ENCODE measurements around the gene ADAMTS18. TPM values are rescaled to one million over a fixed set of nuclear protein-coding genes. Genes with fewer than 3 reads are reported as not detected.

The ADAMTS18 gene
- polyA plus RNA-seq, 1 of the 3 experiments (the other 2 are of a cell fraction) = under 0.01 TPM

GRCh38 chr16:77424871-77425604, 9.8 kb downstream of the ADAMTS18 start:
- Histone ChIP-seq H3K36me3 (replicated peaks in 1 of 2; ENCODE audit: control insufficient read depth in 1 of 2, insufficient read depth in 2 of 2, low read length in 1 of 2) (no peaks in the 10 kb centered on the region), H4K20me1 (ENCODE audit: insufficient read depth) (no peaks in the 10 kb centered on the region), H3K9ac (no peak overlapping the region), H3K27me3 (ENCODE audit: insufficient read depth) (no peaks in the 10 kb centered on the region), H3K79me2 (ENCODE audit: insufficient read depth) (no peaks in the 10 kb centered on the region), H3K4me3 (ENCODE audit: low read depth in 2 of 2, low read length in 1 of 2) (no peak overlapping the region), H3K4me1 (ENCODE audit: control insufficient read depth in 1 of 2, insufficient read depth in 2 of 2, low read depth in 1 of 2, low read length in 1 of 2) (no peaks in the 10 kb centered on the region), H3K27ac (ENCODE audit: low read depth in 2 of 2, low read length in 1 of 2) (no peak overlapping the region), H3F3A (replicated peaks; ENCODE audit: insufficient read depth) (no peaks in the 10 kb centered on the region), H3K9me3 (no peaks in the 10 kb centered on the region), H2AFZ (ENCODE audit: low read depth) (no peak overlapping the region), H3K4me2 (no peak overlapping the region), H3K9me2 (no peaks in the 10 kb centered on the region)
- DNase-seq = no peak
- 59% methylated on average over 10 of the region's 10 CpGs for WGBS (ENCODE audit: low lambda C conversion rate)
- no peak for TF ChIP-seq CTCF (IDR thresholded peaks at IDR 0.05)
- TF ChIP-seq SIN3A (IDR thresholded peaks at IDR 0.05; ENCODE audit: borderline replicate concordance, low read depth, low read length) = no peak
- no peak for TF ChIP-seq RFX5 (IDR thresholded peaks at IDR 0.05; ENCODE audit: low read length)
- TF ChIP-seq MEF2A (IDR thresholded peaks at IDR 0.05; ENCODE audit: borderline replicate concordance, low read depth) = no peak
- TF ChIP-seq FOXM1 (IDR thresholded peaks at IDR 0.05; ENCODE audit: low read depth) = no peak
- no peak for TF ChIP-seq EP300 (IDR thresholded peaks at IDR 0.05; ENCODE audit: borderline replicate concordance in 1 of 2, low read depth in 1 of 2, low read length in 1 of 2)
- TF ChIP-seq ZBTB33 (IDR thresholded peaks at IDR 0.05; ENCODE audit: borderline replicate concordance, low read depth) = no peak
- no peak for TF ChIP-seq GATA2 (CRISPR knock-in tag; IDR thresholded peaks at IDR 0.05)
- TF ChIP-seq RXRA (IDR thresholded peaks at IDR 0.05; ENCODE audit: borderline replicate concordance, low read depth) = no peak
- POLR2A ChIA-PET = no interaction called here
- CTCF ChIA-PET = no interaction called here

GRCh38 chr16:77422196-77422784, 12.5 kb downstream of the ADAMTS18 start:
- ChIA-PET POLR2A (no interaction called here), CTCF (no interaction called here)
- Histone ChIP-seq H3K9me3 (no peaks in the 10 kb centered on the region), H4K20me1 (ENCODE audit: insufficient read depth) (no peaks in the 10 kb centered on the region), H3K27me3 (ENCODE audit: insufficient read depth) (no peaks in the 10 kb centered on the region), H2AFZ (ENCODE audit: low read depth) (no peak overlapping the region), H3K4me3 (ENCODE audit: low read depth in 2 of 2, low read length in 1 of 2) (no peak overlapping the region), H3K4me1 (ENCODE audit: control insufficient read depth in 1 of 2, insufficient read depth in 2 of 2, low read depth in 1 of 2, low read length in 1 of 2) (no peaks in the 10 kb centered on the region), H3K4me2 (no peak overlapping the region), H3K79me2 (ENCODE audit: insufficient read depth) (no peaks in the 10 kb centered on the region), H3F3A (replicated peaks; ENCODE audit: insufficient read depth) (no peaks in the 10 kb centered on the region), H3K36me3 (replicated peaks in 1 of 2; ENCODE audit: control insufficient read depth in 1 of 2, insufficient read depth in 2 of 2, low read length in 1 of 2) (no peaks in the 10 kb centered on the region), H3K27ac (ENCODE audit: low read depth in 2 of 2, low read length in 1 of 2) (no peak overlapping the region), H3K9me2 (no peaks in the 10 kb centered on the region), H3K9ac (no peak overlapping the region)
- TF ChIP-seq JUND (IDR thresholded peaks at IDR 0.05) = no peak
- no peak for TF ChIP-seq MAX (IDR thresholded peaks at IDR 0.05; ENCODE audit: low read depth)
- no peak for TF ChIP-seq EP300 (IDR thresholded peaks at IDR 0.05; ENCODE audit: borderline replicate concordance in 1 of 2, low read depth in 1 of 2, low read length in 1 of 2)
- TF ChIP-seq ELF1 (IDR thresholded peaks at IDR 0.05) = no peak
- no peak for TF ChIP-seq YY1 (IDR thresholded peaks at IDR 0.05; ENCODE audit: low read depth)
- TF ChIP-seq GATA2 (CRISPR knock-in tag; IDR thresholded peaks at IDR 0.05) = no peak
- no peak for TF ChIP-seq RXRA (IDR thresholded peaks at IDR 0.05; ENCODE audit: borderline replicate concordance, low read depth)
- WGBS (ENCODE audit: low lambda C conversion rate) = 36% methylated on average over 2 of the region's 2 CpGs
- DNase-seq = no peak
